GM21367 (cell line): ENCODE data around the gene DPP4.

Experiments
- ATAC-seq: cut with Tn5 transposase; IDR thresholded peaks from one replicate; pipeline ENCODE4 v1.9.1; 2021; ENCODE audit not compliant: unreplicated experiment

Gene DPP4

GRCh38 chr2:162085090-162085891, 11.3 kb upstream of the DPP4 start:
- no peak for ATAC-seq

DNA sequence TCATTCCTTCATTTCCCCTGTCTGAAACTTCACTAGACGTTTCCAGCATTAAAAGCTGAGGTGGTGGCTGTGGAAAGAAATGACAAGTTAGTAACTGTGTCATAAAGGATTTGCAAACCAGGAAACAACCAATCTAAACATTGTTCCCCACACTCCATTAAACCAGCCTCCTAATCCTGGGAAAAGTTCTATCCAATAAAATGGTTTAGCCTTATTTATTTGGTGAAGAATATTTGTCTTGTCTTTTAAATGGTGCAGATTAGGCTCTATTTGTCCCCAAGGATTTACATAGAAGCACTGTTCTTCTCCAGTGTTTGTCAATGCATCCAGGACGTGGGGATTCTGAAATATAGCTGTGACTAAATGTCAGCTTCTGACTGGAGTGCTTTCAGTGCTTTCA, 10.5 kb upstream of the DPP4 start:
- ATAC-seq, result no peak

GRCh38 chr2:162082681-162083080, 8.7 kb upstream of the DPP4 start:
- no peak for ATAC-seq

DNA sequence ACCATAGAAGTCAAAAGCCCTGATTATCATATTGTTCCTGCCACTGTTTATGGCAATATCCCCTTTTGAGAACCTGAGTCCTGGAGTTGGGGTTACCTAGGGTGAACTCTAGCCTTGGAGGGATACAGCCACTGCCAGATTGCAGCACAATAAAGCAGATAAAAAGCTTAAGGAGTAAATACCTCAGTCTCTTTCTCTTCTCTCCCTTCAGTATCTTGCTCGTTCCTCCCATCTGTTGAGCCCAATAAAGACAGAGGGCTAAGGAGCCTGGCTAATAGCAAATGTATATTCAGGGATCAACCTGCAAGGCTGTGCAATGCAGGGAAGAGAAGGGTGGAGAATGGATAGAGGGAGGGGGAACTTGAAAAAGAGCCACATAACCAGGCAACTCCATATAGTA, 8.0 kb upstream of the DPP4 start:
- ATAC-seq, result no peak

- no peak for ATAC-seq
Observed at GRCh38 chr2:162079514-162079913, 5.5 kb upstream of the DPP4 start.

- no peak for ATAC-seq
Observed at GRCh38 chr2:162075689-162076132, 1.7 kb upstream of the DPP4 start.

GRCh38 chr2:162074928-162075688, 1.1 kb upstream of the DPP4 start:
- no peak for ATAC-seq

- no peak for ATAC-seq
Observed at GRCh38 chr2:162074632-162074895, 549 bp upstream of the DPP4 start.

GRCh38 chr2:162072976-162073887, 783 bp downstream of the DPP4 start:
- ATAC-seq, result no peak

- ATAC-seq, result peak; percentile 56
Observed at GRCh38 chr2:162072181-162072702, 1.8 kb downstream of the DPP4 start.

- ATAC-seq, result no peak
Observed at GRCh38 chr2:162071001-162071400, 3.0 kb downstream of the DPP4 start.

GRCh38 chr2:162070228-162070936, 3.6 kb downstream of the DPP4 start:
- no peak for ATAC-seq

DNA sequence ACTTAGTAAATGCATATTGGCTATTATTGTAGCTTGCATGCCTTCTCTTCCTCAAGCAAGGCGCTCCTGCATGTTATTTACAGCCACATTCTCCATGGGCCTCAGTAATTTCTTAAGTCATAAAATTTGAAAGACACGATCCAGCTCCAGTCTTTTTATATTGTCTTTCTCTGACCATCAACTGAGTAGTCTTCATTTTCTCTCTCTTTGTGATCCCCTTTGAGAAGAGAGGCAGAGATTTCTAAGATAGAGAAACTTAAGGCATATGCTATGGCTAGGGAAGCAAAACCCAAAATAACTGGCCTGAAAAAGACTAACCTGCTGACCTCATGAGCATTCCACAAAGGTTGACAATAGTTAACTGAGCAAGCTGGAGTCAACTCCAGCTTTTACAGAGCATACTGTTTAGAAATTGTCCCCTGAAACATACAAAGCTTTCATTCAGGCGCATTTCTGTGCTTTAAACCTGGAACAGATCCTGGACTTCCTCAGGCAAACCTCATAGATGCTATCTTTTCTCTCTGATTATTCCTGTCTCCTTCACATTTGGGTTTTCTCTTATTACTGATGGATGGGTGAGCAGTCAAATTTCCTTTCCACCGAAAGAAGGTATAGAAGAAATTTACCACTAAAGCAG, 4.6 kb downstream of the DPP4 start:
- ATAC-seq, result no peak

DNA sequence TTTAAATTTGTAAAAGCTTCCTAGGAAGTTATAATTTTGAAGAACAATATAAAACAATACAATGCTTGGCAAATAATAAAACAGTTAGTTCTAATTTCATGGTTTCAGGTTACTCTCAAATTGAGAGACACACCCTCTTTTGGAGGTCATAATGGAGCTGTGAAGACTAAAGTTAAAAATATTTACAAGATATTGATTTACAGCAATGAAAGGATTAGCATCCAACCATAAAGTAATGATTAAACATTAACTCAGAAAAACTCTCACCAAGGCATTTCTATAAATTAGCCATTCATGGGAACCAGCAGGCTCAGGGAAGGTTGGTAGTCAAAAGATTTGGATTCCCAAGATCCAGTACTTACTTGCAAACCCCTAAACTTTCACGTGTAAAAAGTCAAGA, 6.4 kb downstream of the DPP4 start:
- no peak for ATAC-seq

DNA sequence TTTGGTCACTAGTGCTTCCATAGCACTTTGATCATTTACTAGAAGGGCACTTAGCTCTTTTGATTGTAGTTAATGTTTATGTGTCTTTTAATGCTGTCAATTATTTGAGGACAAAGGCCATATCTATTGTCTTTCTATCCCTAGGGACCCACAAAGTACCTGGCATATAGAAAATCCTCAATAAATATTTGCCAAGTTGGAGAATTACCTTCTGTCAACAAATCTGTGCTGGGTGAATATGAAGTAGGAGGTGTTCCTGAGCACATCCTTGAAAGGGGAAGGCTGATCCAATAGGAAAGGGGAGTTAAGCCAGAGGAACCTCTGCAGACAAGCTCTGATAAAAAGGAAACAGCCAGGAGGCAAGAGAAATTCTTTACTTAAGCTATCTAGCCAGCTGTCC, 8.2 kb downstream of the DPP4 start:
- no peak for ATAC-seq

- peak; percentile 47 for ATAC-seq
Observed at GRCh38 chr2:162063899-162064298, 10.1 kb downstream of the DPP4 start.

DNA sequence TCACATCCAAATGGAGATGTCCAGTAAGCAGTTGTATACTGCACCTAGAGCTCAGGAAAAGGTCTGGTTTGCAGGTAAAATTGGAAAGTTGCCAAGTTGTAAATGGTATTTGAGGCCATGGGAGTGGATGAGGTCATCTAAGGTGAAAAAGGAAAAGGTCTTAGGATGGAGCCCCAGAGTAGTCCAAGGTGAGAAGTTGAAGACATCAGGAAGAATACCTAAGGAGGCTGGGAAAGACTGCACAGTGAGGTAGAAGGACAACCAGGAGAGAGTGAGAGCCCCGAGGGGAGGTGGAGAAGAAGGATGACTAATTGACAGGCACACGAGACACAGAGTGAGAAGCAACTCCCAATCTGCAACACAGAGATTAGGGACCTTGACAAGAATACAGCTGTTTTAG, 10.7 kb downstream of the DPP4 start:
- ATAC-seq, result no peak

GRCh38 chr2:162062559-162062958, 11.5 kb downstream of the DPP4 start:
- ATAC-seq, result no peak

DNA sequence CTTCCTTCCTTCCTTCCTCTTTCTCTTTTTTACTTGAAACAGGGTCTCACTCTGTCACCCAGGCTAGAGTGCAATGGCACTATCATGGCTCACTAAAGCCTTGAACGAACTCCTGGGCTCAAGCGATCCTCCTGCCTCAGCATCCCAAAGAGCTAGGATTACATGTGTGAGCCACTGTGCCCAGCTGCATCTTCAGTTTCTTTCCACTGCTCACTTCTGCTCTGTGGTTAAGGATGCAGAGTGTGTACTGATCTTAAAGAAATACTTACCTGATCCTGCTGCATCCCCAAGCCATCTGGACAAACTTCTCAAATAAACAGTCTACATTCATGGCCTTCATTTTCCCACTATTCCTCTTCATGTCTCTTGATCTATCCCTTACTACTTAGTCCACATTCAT, 13.0 kb downstream of the DPP4 start:
- no peak for ATAC-seq

- ATAC-seq, result no peak
Observed at GRCh38 chr2:162060532-162060931, 13.5 kb downstream of the DPP4 start.
